Ishikawa (cell line): ENCODE measurements around the gene ABHD16A.

Experiments used
- CEBPB ChIP-seq: IDR thresholded peaks from 2 replicates; pipeline ENCODE4 v1.6.1; 2012
- EP300 ChIP-seq: IDR thresholded peaks from 2 replicates; pipeline ENCODE4 v1.6.1; 2012; ENCODE audit warnings: borderline replicate concordance
- FOXM1 ChIP-seq: IDR thresholded peaks from 2 replicates; pipeline ENCODE4 v1.6.1; 2012; ENCODE audit warnings: low read depth, borderline replicate concordance
- MAX ChIP-seq: IDR thresholded peaks from 2 replicates; pipeline ENCODE4 v1.6.1; 2012
- RAD21 ChIP-seq: IDR thresholded peaks from 2 replicates; pipeline ENCODE4 v1.6.1; 2012; ENCODE audit warnings: low read depth
- REST ChIP-seq: IDR thresholded peaks from 2 replicates; pipeline ENCODE4 v1.6.1; 2012; ENCODE audit warnings: low read depth, mild to moderate bottlenecking
- TAF1 ChIP-seq: IDR thresholded peaks from 2 replicates; pipeline ENCODE4 v1.6.1; 2012; ENCODE audit warnings: low read depth, mild to moderate bottlenecking
- TEAD4 ChIP-seq: IDR thresholded peaks from 2 replicates; pipeline ENCODE4 v1.6.1; 2012
- ZBTB7A ChIP-seq: IDR thresholded peaks from 2 replicates; pipeline ENCODE4 v1.6.1; 2012; ENCODE audit warnings: low read depth

GRCh38 chr6:31702405-31702818, 712 bp downstream of the ABHD16A start:
- no peak for TF ChIP-seq MAX
- no peak for TF ChIP-seq REST
- no peak for TF ChIP-seq RAD21
- TF ChIP-seq ZBTB7A = peak; percentile 39; the same call in 1 of the 2 replicates
- no peak for TF ChIP-seq TAF1
- no peak for TF ChIP-seq FOXM1
- no peak for TF ChIP-seq EP300
- TF ChIP-seq CEBPB = no peak
- TF ChIP-seq TEAD4 = no peak
